SU-DHL-6 (cell line): ENCODE data around the gene HIPK2.

Experiments
- CTCF ChIP-seq: fragments of 200-600 bp; sonication (generic); IDR thresholded peaks from one replicate; pipeline ENCODE4 v1.5.1; 2017; ENCODE audit warnings: antibody characterized with exemption, mild to moderate bottlenecking, low read length, moderate library complexity; ENCODE audit not compliant: insufficient read depth, poor library complexity, severe bottlenecking
- EZH2phosphoT487 ChIP-seq: fragments of 200-600 bp; sonication (generic), shearing (Covaris generic); conservative IDR thresholded peaks from 2 replicates; pipeline ENCODE4 v1.6.1; 2018; ENCODE audit warnings: mild to moderate bottlenecking, antibody characterized with exemption, low read length, moderate library complexity, mixed read lengths

GRCh38 chr7:139807009-139807408 is 29.2 kb upstream of the HIPK2 start:
- TF ChIP-seq CTCF (no peak), EZH2phosphoT487 (no peak)
